ENCODE results near the gene CCDC33.

The CCDC33 gene

DNA sequence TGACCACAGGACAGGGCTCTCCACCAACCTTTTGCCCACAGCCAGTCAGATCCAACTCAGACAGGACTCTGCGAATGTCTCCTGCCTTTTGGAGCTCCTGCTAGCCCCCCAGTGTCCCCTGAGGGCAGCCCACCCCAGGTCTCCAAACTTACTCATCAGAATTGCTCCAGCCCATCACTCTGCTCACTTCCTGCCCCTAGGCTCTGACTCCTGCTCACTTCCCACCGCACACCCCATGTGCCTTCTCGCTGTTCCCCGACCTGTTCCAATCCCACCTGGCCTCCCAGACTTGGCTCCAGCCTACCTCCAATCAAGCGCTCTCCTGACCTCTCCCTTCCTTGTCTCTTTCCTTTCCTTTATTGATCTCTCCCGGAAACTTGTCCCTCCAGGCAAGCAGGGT lies 27.6 kb upstream of the CCDC33 start:
- in situ Hi-C loops (cut with HindIII; ENCODE audit: low sequenced_read_pairs): no loop called here

DNA sequence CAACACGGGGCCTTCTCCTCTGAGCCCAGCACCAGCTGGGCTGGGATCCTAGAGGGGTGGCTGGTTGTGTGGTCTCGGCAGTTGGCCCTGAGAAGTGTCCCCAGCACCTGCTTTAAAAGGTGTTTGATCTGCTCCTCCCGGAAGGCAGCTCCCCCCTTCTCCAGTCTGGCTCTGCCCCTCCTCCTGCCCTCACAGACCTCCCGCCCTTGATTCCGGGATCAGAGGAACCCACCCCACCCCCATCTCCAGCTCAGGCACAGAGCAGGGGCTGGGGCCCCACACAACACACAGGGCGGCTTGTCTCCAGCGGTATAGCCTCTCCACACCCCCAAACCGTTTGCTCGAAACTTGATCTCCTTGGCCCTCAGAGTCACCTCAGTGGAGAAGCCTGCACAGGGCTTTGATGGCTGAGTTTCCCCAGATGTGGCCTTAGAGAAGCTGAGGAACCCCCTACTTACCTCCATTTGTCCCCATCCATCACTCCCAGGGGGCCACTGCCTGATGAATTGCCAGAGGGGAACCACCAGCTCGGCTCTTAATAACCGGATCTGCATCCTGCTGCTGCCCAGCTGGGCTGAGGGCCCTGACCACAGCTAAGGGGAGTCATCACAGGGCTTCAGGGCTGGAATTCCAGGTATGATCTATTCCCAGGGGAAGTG lies 27.1 kb upstream of the CCDC33 start:
- TF ChIP-seq, protein P1, sequence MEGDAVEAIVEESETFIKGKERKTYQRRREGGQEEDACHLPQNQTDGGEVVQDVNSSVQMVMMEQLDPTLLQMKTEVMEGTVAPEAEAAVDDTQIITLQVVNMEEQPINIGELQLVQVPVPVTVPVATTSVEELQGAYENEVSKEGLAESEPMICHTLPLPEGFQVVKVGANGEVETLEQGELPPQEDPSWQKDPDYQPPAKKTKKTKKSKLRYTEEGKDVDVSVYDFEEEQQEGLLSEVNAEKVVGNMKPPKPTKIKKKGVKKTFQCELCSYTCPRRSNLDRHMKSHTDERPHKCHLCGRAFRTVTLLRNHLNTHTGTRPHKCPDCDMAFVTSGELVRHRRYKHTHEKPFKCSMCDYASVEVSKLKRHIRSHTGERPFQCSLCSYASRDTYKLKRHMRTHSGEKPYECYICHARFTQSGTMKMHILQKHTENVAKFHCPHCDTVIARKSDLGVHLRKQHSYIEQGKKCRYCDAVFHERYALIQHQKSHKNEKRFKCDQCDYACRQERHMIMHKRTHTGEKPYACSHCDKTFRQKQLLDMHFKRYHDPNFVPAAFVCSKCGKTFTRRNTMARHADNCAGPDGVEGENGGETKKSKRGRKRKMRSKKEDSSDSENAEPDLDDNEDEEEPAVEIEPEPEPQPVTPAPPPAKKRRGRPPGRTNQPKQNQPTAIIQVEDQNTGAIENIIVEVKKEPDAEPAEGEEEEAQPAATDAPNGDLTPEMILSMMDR (IDR thresholded peaks at IDR 0.05; ENCODE audit: low read depth, low read length): no peak
- no peak overlapping the region for H3K4me3 ChIP-seq (ENCODE audit: low read depth, low read length)
- peak; percentile 72 for DNase-seq (ENCODE audit: low read depth, low spot score)
- in situ Hi-C loops (cut with HindIII; ENCODE audit: low sequenced_read_pairs): no loop called here

More for the DNA sequence above, 27.6 kb upstream of the CCDC33 start:
- DNase-seq (ENCODE audit: low read depth, low spot score): no peak
- TF ChIP-seq, protein P1 (IDR thresholded peaks at IDR 0.05; ENCODE audit: low read depth, low read length): no peak
- H3K4me3 ChIP-seq (ENCODE audit: low read depth, low read length): no peak overlapping the region

DNA sequence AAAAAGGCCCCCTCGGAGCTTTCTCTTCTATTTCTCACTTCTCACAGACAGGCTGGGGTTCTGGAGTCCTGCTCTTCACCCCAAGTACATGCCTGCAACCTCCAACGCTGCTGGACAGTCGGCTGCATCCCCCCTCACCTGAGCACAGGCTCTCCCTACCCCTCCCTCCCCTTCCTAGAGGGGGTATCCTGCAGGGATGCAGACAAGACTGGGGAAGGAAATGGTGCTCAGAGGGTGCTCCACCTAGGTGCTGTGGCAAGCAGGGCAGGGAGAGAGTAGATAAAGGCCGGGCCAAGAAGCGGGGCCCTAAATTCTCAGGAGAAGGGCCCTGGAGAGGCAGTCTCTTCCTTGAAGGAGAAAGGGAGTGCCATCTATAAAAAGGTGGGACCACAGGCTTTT lies 26.6 kb upstream of the CCDC33 start:
- H3K4me3 ChIP-seq (ENCODE audit: low read depth, low read length): no peak overlapping the region
- TF ChIP-seq, protein P1 (IDR thresholded peaks at IDR 0.05; ENCODE audit: low read depth, low read length): no peak
- in situ Hi-C loops (cut with HindIII; ENCODE audit: low sequenced_read_pairs): no loop called here
- DNase-seq (ENCODE audit: low read depth, low spot score): no peak

GRCh38 chr15:74209997-74210671 lies 26.0 kb upstream of the CCDC33 start:
- peak; percentile 82 for DNase-seq (ENCODE audit: low read depth, low spot score)
- no peak overlapping the region for H3K4me3 ChIP-seq (ENCODE audit: low read depth, low read length)
- in situ Hi-C loops (cut with HindIII; ENCODE audit: low sequenced_read_pairs): no loop called here
- TF ChIP-seq, protein P1 (IDR thresholded peaks at IDR 0.05; ENCODE audit: low read depth, low read length): no peak

GRCh38 chr15:74210729-74211128 lies 25.4 kb upstream of the CCDC33 start:
- H3K4me3 ChIP-seq (ENCODE audit: low read depth, low read length): no peak overlapping the region
- in situ Hi-C loops (cut with HindIII; ENCODE audit: low sequenced_read_pairs): no loop called here
- TF ChIP-seq, protein P1 (IDR thresholded peaks at IDR 0.05; ENCODE audit: low read depth, low read length): no peak
- DNase-seq (ENCODE audit: low read depth, low spot score): no peak

- TF ChIP-seq, protein P1 (IDR thresholded peaks at IDR 0.05; ENCODE audit: low read depth, low read length): no peak
- no peak for DNase-seq (ENCODE audit: low read depth, low spot score)
- in situ Hi-C loops (cut with HindIII; ENCODE audit: low sequenced_read_pairs): no loop called here
- no peak overlapping the region for H3K4me3 ChIP-seq (ENCODE audit: low read depth, low read length)
These were observed 24.5 kb upstream of the CCDC33 start for GRCh38 chr15:74211656-74212055.
